Prostate gland (tissue), 2 donors: ENCODE measurements around the gene HMX1.

Experiments
- POLR2A ChIP-seq: fragments of 450-650 bp; IDR thresholded peaks from one replicate; pipeline ENCODE4 v1.6.1; 2016; ENCODE audit warnings: antibody characterized with exemption, mild to moderate bottlenecking
- TF ChIP-seq, protein P1 (sequence below), 4 experiments: fragments of 200-600 bp in 2 of 4; fragments of 450-650 bp in 2 of 4; sonication (generic) in 2 of 4; IDR thresholded peaks; 1 replicate in 3 of 4; 2 replicates in 1 of 4; pipeline ENCODE4 v1.5.1; 2016 to 2019; ENCODE audit warnings: antibody characterized with exemption in 4 of 4, mild to moderate bottlenecking in 2 of 4, moderate library complexity in 2 of 4

DNA sequence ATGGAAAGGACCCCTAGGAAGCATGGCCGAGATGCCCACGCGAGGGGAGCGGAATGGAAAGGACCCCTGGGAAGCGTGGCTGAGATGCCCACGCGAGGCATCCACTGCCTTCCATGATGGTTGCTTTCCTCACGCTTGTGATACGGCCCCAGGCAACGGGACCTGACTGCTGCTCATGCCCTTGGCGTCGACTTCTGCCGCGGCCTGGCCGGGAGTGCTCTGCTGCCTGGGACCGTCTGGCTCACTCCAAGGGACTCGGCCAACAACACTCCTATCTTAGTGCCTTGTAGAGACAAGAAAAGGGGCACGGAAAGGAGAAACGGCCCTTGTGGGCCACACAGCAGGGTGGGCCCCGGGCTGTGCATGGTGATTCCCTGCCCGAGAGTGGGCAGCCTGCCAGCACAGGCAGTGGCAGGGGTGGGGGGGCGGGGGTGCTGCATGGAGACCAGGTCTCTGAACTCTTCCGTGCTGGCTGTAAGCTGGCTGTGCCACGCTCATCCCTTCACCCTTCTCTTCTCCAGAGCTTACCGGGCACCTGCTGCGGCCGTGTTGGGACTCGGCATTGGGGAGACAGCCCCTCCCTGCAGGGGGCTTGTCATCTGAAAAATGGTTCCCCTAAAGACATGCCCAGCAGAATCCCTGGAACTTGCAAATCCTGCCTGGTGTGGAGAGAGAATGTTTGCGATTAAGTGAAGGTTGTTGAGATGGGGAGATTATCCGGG lies 38.6 kb upstream of the HMX1 start:
- no peak for TF ChIP-seq POLR2A
- TF ChIP-seq, protein P1, sequence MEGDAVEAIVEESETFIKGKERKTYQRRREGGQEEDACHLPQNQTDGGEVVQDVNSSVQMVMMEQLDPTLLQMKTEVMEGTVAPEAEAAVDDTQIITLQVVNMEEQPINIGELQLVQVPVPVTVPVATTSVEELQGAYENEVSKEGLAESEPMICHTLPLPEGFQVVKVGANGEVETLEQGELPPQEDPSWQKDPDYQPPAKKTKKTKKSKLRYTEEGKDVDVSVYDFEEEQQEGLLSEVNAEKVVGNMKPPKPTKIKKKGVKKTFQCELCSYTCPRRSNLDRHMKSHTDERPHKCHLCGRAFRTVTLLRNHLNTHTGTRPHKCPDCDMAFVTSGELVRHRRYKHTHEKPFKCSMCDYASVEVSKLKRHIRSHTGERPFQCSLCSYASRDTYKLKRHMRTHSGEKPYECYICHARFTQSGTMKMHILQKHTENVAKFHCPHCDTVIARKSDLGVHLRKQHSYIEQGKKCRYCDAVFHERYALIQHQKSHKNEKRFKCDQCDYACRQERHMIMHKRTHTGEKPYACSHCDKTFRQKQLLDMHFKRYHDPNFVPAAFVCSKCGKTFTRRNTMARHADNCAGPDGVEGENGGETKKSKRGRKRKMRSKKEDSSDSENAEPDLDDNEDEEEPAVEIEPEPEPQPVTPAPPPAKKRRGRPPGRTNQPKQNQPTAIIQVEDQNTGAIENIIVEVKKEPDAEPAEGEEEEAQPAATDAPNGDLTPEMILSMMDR (IDR thresholded peaks at IDR 0.05): no peak
